ENCODE results near the gene RAPGEF5. TPM values are rescaled to one million over a fixed set of nuclear protein-coding genes. Genes with fewer than 3 reads are reported as not detected.
A peak's percentile ranks its signal among the peaks of the same experiment; 100 is the strongest.

Gene RAPGEF5
- total and polyA plus RNA-seq, 4 donors, result 7.1 to 54.8 (median 13.0) TPM

GRCh38 chr7:22111661-22112060 is 245.3 kb downstream of the RAPGEF5 start:
- DNase-seq (ENCODE audit: low spot score), result no peak
- H3K27me3 ChIP-seq (ENCODE audit: control insufficient read depth in 4 of 4, insufficient read depth in 4 of 4, low read length in 3 of 4), result no peaks in the 10 kb centered on the region
- WGBS, result 83% methylated on average over 4 of the region's 4 CpGs
- H3K4me1 ChIP-seq (ENCODE audit: control insufficient read depth in 4 of 4, insufficient read depth in 4 of 4, low read length in 3 of 4), result peaks cover 0 to 7% (median 0%) of the 10 kb centered on the region in 4 donors
- TF ChIP-seq SP1 (IDR thresholded peaks at IDR 0.05) (no peak), FOXA1 (IDR thresholded peaks at IDR 0.05) (no peak), FOXA2 (IDR thresholded peaks at IDR 0.05) (no peak), ATF3 (IDR thresholded peaks at IDR 0.05) (no peak), CTCF (IDR thresholded peaks at IDR 0.05; ENCODE audit: low read depth, low read length, missing input control) (no peak), GABPA (IDR thresholded peaks at IDR 0.05 in 1 of 2, conservative IDR thresholded peaks at IDR 0.05 in 1 of 2) (no peak), HNF4G (IDR thresholded peaks at IDR 0.05) (no peak), YY1 (IDR thresholded peaks at IDR 0.05) (no peak), MAX (IDR thresholded peaks at IDR 0.05) (no peak), RAD21 (IDR thresholded peaks at IDR 0.05) (no peak), JUND (IDR thresholded peaks at IDR 0.05) (no peak), EGR1 (IDR thresholded peaks at IDR 0.05; ENCODE audit: low read depth in 2 of 2) (no peak), HNF4A (conservative IDR thresholded peaks at IDR 0.05) (no peak), TAF1 (conservative IDR thresholded peaks at IDR 0.05) (no peak), REST (IDR thresholded peaks at IDR 0.05) (no peak), RXRA (IDR thresholded peaks at IDR 0.05) (no peak)
- H3K4me3 ChIP-seq (ENCODE audit: low read depth in 1 of 3, low read length in 3 of 3), result no peak overlapping the region
- no peaks in the 10 kb centered on the region for H3K9me3 ChIP-seq (ENCODE audit: control insufficient read depth in 4 of 4, low read length in 3 of 4)
- H3K9ac ChIP-seq (ENCODE audit: low read depth in 1 of 2, low read length in 2 of 2), result no peak overlapping the region
- H3K27ac ChIP-seq (ENCODE audit: low read depth in 1 of 2, low read length in 2 of 2), result no peak overlapping the region
- H3K36me3 ChIP-seq (ENCODE audit: control insufficient read depth in 4 of 4, insufficient read depth in 3 of 4, low read depth in 1 of 4, low read length in 3 of 4), result no peaks in the 10 kb centered on the region

- no peaks in the 10 kb centered on the region for H3K9me3 ChIP-seq (ENCODE audit: control insufficient read depth in 4 of 4, low read length in 3 of 4)
- no peak overlapping the region for H3K27ac ChIP-seq (ENCODE audit: low read depth in 1 of 2, low read length in 2 of 2)
- DNase-seq (ENCODE audit: low spot score), result peak; percentile 40
- no peak for TF ChIP-seq EGR1 (IDR thresholded peaks at IDR 0.05; ENCODE audit: low read depth in 2 of 2)
- TF ChIP-seq HNF4A (conservative IDR thresholded peaks at IDR 0.05), result peak in 1 of 2 donors; percentile 8
- TF ChIP-seq RXRA (IDR thresholded peaks at IDR 0.05), result peak in 1 of 2 donors; percentile 14
- no peak for TF ChIP-seq CTCF (IDR thresholded peaks at IDR 0.05; ENCODE audit: low read depth, low read length, missing input control)
- no peak overlapping the region for H3K9ac ChIP-seq (ENCODE audit: low read depth in 1 of 2, low read length in 2 of 2)
- no peaks in the 10 kb centered on the region for H3K36me3 ChIP-seq (ENCODE audit: control insufficient read depth in 4 of 4, insufficient read depth in 3 of 4, low read depth in 1 of 4, low read length in 3 of 4)
- H3K27me3 ChIP-seq (ENCODE audit: control insufficient read depth in 4 of 4, insufficient read depth in 4 of 4, low read length in 3 of 4), result no peaks in the 10 kb centered on the region
- H3K4me1 ChIP-seq (ENCODE audit: control insufficient read depth in 4 of 4, insufficient read depth in 4 of 4, low read length in 3 of 4), result peaks cover 0 to 7% (median 0%) of the 10 kb centered on the region in 4 donors
- 21% methylated on average over 4 of the region's 4 CpGs for WGBS
- no peak overlapping the region for H3K4me3 ChIP-seq (ENCODE audit: low read depth in 1 of 3, low read length in 3 of 3)
These were observed 246.1 kb downstream of the RAPGEF5 start for GRCh38 chr7:22110881-22111280.
